Endothelial cell of hepatic sinusoid (primary cell): Measurements from ENCODE around the gene SUPT7L.
"Not testable (repeated sequence)": the region's sequence is repeated elsewhere in the genome, so short reads cannot be mapped to it uniquely, and the experiment has no call there.

ENCODE experiments used
- in situ Hi-C: cut with HindIII; loops from 2 replicates; pipeline ENCODE4 v1.10.0; 2017; ENCODE audit warnings: low sequenced_read_pairs

The SUPT7L gene

GRCh38 chr2:27640722-27641245 is 22.6 kb downstream of the SUPT7L start:
- in situ Hi-C loops: no loop called here

GRCh38 chr2:27638709-27639108 is 24.7 kb downstream of the SUPT7L start:
- in situ Hi-C loops: no loop called here

GRCh38 chr2:27638037-27638637 is 25.3 kb downstream of the SUPT7L start:
- in situ Hi-C loops: no loop called here

GRCh38 chr2:27636766-27637165 is 26.6 kb downstream of the SUPT7L start:
- in situ Hi-C loops: no loop called here

- in situ Hi-C loops: no loop called here
Observed at GRCh38 chr2:27634291-27634690, 29.1 kb downstream of the SUPT7L start.

- in situ Hi-C loops: not testable (repeated sequence)
Observed at GRCh38 chr2:27630257-27630656, 33.2 kb downstream of the SUPT7L start.

- in situ Hi-C loops: no loop called here
Observed at GRCh38 chr2:27628767-27629709, 34.4 kb downstream of the SUPT7L start, which contains the start of the genes CCDC121 and GPN1. TSS of gene CCDC121 (minus strand) at chr2:27629012. CDS start at chr2:27627799, 1,213 bp downstream. TSS of gene GPN1 (plus strand) at chr2:27629050. CDS start at chr2:27629059, 9 bp downstream.

- in situ Hi-C loops: no loop called here
Observed at GRCh38 chr2:27627963-27628766, 35.2 kb downstream of the SUPT7L start.

GRCh38 chr2:27626921-27627320 is 36.5 kb downstream of the SUPT7L start:
- in situ Hi-C loops: not testable (repeated sequence)

GRCh38 chr2:27626323-27626722 is 37.1 kb downstream of the SUPT7L start:
- in situ Hi-C loops: not testable (repeated sequence)

- in situ Hi-C loops: no loop called here
Observed at GRCh38 chr2:27624943-27625342, 38.5 kb downstream of the SUPT7L start.

GRCh38 chr2:27622921-27623384 is 40.5 kb downstream of the SUPT7L start:
- in situ Hi-C loops: no loop called here

GRCh38 chr2:27621524-27621923 is 41.9 kb downstream of the SUPT7L start:
- in situ Hi-C loops: no loop called here

GRCh38 chr2:27615316-27615715 is 48.1 kb downstream of the SUPT7L start:
- in situ Hi-C loops: no loop called here

GRCh38 chr2:27613985-27614384 is 49.4 kb downstream of the SUPT7L start:
- in situ Hi-C loops: no loop called here

- in situ Hi-C loops: no loop called here
Observed at GRCh38 chr2:27606611-27607010, 56.8 kb downstream of the SUPT7L start.
